ENCODE data around the gene PPARA.

PPARA gene

GRCh38 chr22:46251266-46251665 is 100.9 kb downstream of the PPARA start:
- H3K23ac ChIP-seq (ENCODE audit: low read length) = no peak overlapping the region
- DNase-seq = no peak
- no peak overlapping the region for H2BK120ac ChIP-seq (ENCODE audit: insufficient read depth, low read length, poor library complexity)
- peaks cover 7 to 9% of the 10 kb centered on the region in 2 experiments for H3K4me1 ChIP-seq (ENCODE audit: control insufficient read depth in 1 of 2, insufficient read depth in 2 of 2, low read length in 2 of 2)
- H3K18ac ChIP-seq (ENCODE audit: low read length) = no peak overlapping the region
- peaks cover 1% of the 10 kb centered on the region for H3K9me3 ChIP-seq (ENCODE audit: insufficient read depth, low read depth, low read length)
- H2AK5ac ChIP-seq (ENCODE audit: low read length) = no peak overlapping the region
- peaks cover 10% of the 10 kb centered on the region for H3K79me1 ChIP-seq (ENCODE audit: low read length)
- H3K27me3 ChIP-seq (ENCODE audit: insufficient read depth, low read length) = no peaks in the 10 kb centered on the region
- no peaks in the 10 kb centered on the region for H3K36me3 ChIP-seq (ENCODE audit: control insufficient read depth in 1 of 2, insufficient read depth in 2 of 2, low read length in 2 of 2)
- no peak overlapping the region for H3K4ac ChIP-seq (ENCODE audit: low read depth, low read length)
- H3K4me3 ChIP-seq (ENCODE audit: low read depth, low read length) = no peak overlapping the region
- WGBS (ENCODE audit: extremely low coverage, insufficient coverage, insufficient read length) = no CpG with 5 or more reads among the region's 7 CpGs
- H3K4me2 ChIP-seq (ENCODE audit: low read length) = no peak overlapping the region
- H3K14ac ChIP-seq (ENCODE audit: low read length) = no peak overlapping the region
- no peak overlapping the region for H4K91ac ChIP-seq (ENCODE audit: low read depth, low read length)
- H3K9ac ChIP-seq (ENCODE audit: low read length) = no peak overlapping the region
- no peak overlapping the region for H2BK5ac ChIP-seq (ENCODE audit: low read depth, low read length, poor library complexity)
- H2BK12ac ChIP-seq (ENCODE audit: low read length) = no peak overlapping the region
- no peak overlapping the region for H4K8ac ChIP-seq (ENCODE audit: low read depth, low read length)
- no peak overlapping the region for H3K27ac ChIP-seq (ENCODE audit: low read depth, low read length)
- no peak overlapping the region for H4K12ac ChIP-seq (ENCODE audit: low read depth, low read length)
- H2AFZ ChIP-seq (ENCODE audit: insufficient read depth, low read length, poor library complexity) = no peak overlapping the region
- peaks cover 9% of the 10 kb centered on the region for H3K79me2 ChIP-seq (ENCODE audit: control insufficient read depth, insufficient read depth, low read length, poor library complexity)

DNA sequence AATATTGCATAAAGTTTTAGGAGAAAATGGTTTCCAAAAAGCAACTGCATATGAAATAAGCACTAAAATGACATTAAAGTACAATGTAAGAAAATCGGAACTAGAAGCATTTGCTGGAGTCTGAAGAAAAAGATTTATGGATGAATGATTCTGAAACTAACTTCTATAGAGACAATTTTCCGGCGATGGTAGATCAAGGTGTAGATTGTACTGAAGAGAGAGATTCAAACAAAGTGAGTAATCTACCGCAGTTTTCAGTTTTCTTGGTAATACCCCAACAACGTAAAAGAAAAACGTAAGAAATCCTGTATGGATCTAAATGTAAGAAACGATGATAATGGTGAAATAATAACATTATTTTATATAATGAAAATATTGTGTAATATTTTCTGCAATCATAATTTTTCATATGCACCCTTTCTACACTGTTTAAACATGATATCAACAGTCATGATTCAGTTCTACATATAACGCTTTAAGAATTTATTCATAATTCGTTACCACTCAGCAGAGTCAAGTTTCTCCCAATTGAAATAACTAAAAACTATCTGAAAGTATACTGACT is 101.6 kb downstream of the PPARA start:
- H3K79me2 ChIP-seq (ENCODE audit: control insufficient read depth, insufficient read depth, low read length, poor library complexity) = peaks cover 9% of the 10 kb centered on the region
- H3K9me3 ChIP-seq (ENCODE audit: insufficient read depth, low read depth, low read length) = peaks cover 1% of the 10 kb centered on the region
- no CpG with 5 or more reads among the region's 9 CpGs for WGBS (ENCODE audit: extremely low coverage, insufficient coverage, insufficient read length)
- H3K27me3 ChIP-seq (ENCODE audit: insufficient read depth, low read length) = no peaks in the 10 kb centered on the region
- no peak overlapping the region for H3K4me2 ChIP-seq (ENCODE audit: low read length)
- H2BK120ac ChIP-seq (ENCODE audit: insufficient read depth, low read length, poor library complexity) = no peak overlapping the region
- H3K9ac ChIP-seq (ENCODE audit: low read length) = no peak overlapping the region
- no peak overlapping the region for H3K27ac ChIP-seq (ENCODE audit: low read depth, low read length)
- no peak overlapping the region for H3K14ac ChIP-seq (ENCODE audit: low read length)
- DNase-seq = no peak
- H4K91ac ChIP-seq (ENCODE audit: low read depth, low read length) = no peak overlapping the region
- H3K4me1 ChIP-seq (ENCODE audit: control insufficient read depth in 1 of 2, insufficient read depth in 2 of 2, low read length in 2 of 2) = peaks cover 7 to 9% of the 10 kb centered on the region in 2 experiments
- no peak overlapping the region for H3K4ac ChIP-seq (ENCODE audit: low read depth, low read length)
- no peak overlapping the region for H4K12ac ChIP-seq (ENCODE audit: low read depth, low read length)
- no peaks in the 10 kb centered on the region for H3K36me3 ChIP-seq (ENCODE audit: control insufficient read depth in 1 of 2, insufficient read depth in 2 of 2, low read length in 2 of 2)
- H2BK12ac ChIP-seq (ENCODE audit: low read length) = no peak overlapping the region
- no peak overlapping the region for H4K8ac ChIP-seq (ENCODE audit: low read depth, low read length)
- H3K18ac ChIP-seq (ENCODE audit: low read length) = no peak overlapping the region
- peaks cover 10% of the 10 kb centered on the region for H3K79me1 ChIP-seq (ENCODE audit: low read length)
- H3K23ac ChIP-seq (ENCODE audit: low read length) = no peak overlapping the region
- no peak overlapping the region for H3K4me3 ChIP-seq (ENCODE audit: low read depth, low read length)
- H2BK5ac ChIP-seq (ENCODE audit: low read depth, low read length, poor library complexity) = no peak overlapping the region
- no peak overlapping the region for H2AFZ ChIP-seq (ENCODE audit: insufficient read depth, low read length, poor library complexity)
- no peak overlapping the region for H2AK5ac ChIP-seq (ENCODE audit: low read length)

- Histone ChIP-seq H3K4me2 (ENCODE audit: low read length) (no peak overlapping the region), H3K4ac (ENCODE audit: low read depth, low read length) (no peak overlapping the region), H3K79me1 (ENCODE audit: low read length) (no peaks in the 10 kb centered on the region), H3K27me3 (ENCODE audit: insufficient read depth, low read length) (peaks cover 2% of the 10 kb centered on the region), H4K8ac (ENCODE audit: low read depth, low read length) (no peak overlapping the region), H3K14ac (ENCODE audit: low read length) (no peak overlapping the region), H3K4me1 (ENCODE audit: control insufficient read depth in 1 of 2, insufficient read depth in 2 of 2, low read length in 2 of 2) (no peaks in the 10 kb centered on the region), H3K23ac (ENCODE audit: low read length) (no peak overlapping the region), H3K27ac (ENCODE audit: low read depth, low read length) (no peak overlapping the region), H4K91ac (ENCODE audit: low read depth, low read length) (no peak overlapping the region), H2BK12ac (ENCODE audit: low read length) (no peak overlapping the region), H3K18ac (ENCODE audit: low read length) (no peak overlapping the region), H3K4me3 (ENCODE audit: low read depth, low read length) (no peak overlapping the region), H4K12ac (ENCODE audit: low read depth, low read length) (no peak overlapping the region), H2BK120ac (ENCODE audit: insufficient read depth, low read length, poor library complexity) (no peak overlapping the region), H2AFZ (ENCODE audit: insufficient read depth, low read length, poor library complexity) (no peak overlapping the region), H3K79me2 (ENCODE audit: control insufficient read depth, insufficient read depth, low read length, poor library complexity) (no peaks in the 10 kb centered on the region), H2BK5ac (ENCODE audit: low read depth, low read length, poor library complexity) (no peak overlapping the region), H2AK5ac (ENCODE audit: low read length) (no peak overlapping the region), H3K9me3 (ENCODE audit: insufficient read depth, low read depth, low read length) (peaks cover 4% of the 10 kb centered on the region), H3K9ac (ENCODE audit: low read length) (no peak overlapping the region), H3K36me3 (ENCODE audit: control insufficient read depth in 1 of 2, insufficient read depth in 2 of 2, low read length in 2 of 2) (no peaks in the 10 kb centered on the region)
- no peak for DNase-seq
- WGBS (ENCODE audit: extremely low coverage, insufficient coverage, insufficient read length) = no CpG with 5 or more reads among the region's 8 CpGs
These were observed 106.1 kb downstream of the PPARA start for GRCh38 chr22:46256358-46256958.

DNA sequence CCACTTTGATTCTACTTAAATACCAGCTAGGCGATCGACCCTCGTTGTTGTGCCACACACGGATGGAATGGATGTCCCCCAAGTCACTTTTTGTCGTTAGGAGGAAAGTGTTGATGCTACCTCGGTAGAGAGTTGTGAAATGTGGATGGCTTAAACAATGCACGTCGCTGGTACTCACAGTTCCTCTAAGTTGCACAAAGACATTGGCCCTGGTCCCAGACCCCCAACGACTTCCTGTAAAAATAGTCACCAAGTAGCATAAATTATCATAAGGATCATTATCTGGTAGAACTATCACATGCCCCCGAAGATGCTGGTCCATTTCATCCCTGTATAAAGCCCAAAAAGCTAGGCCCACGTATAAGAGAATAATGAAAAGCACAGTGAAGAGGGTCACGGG is 109.0 kb downstream of the PPARA start:
- Histone ChIP-seq H3K27ac (ENCODE audit: low read depth, low read length) (no peak overlapping the region), H3K4me3 (ENCODE audit: low read depth, low read length) (no peak overlapping the region), H3K36me3 (ENCODE audit: control insufficient read depth in 1 of 2, insufficient read depth in 2 of 2, low read length in 2 of 2) (no peaks in the 10 kb centered on the region), H3K9me3 (ENCODE audit: insufficient read depth, low read depth, low read length) (peaks cover 16% of the 10 kb centered on the region), H3K18ac (ENCODE audit: low read length) (no peak overlapping the region), H3K23ac (ENCODE audit: low read length) (no peak overlapping the region), H3K27me3 (ENCODE audit: insufficient read depth, low read length) (peaks cover 22% of the 10 kb centered on the region), H3K79me2 (ENCODE audit: control insufficient read depth, insufficient read depth, low read length, poor library complexity) (no peaks in the 10 kb centered on the region), H3K4me2 (ENCODE audit: low read length) (no peak overlapping the region), H3K9ac (ENCODE audit: low read length) (no peak overlapping the region), H4K8ac (ENCODE audit: low read depth, low read length) (no peak overlapping the region), H2BK120ac (ENCODE audit: insufficient read depth, low read length, poor library complexity) (no peak overlapping the region), H2BK12ac (ENCODE audit: low read length) (no peak overlapping the region), H3K4ac (ENCODE audit: low read depth, low read length) (no peak overlapping the region), H3K14ac (ENCODE audit: low read length) (no peak overlapping the region), H3K4me1 (ENCODE audit: control insufficient read depth in 1 of 2, insufficient read depth in 2 of 2, low read length in 2 of 2) (peaks cover 2 to 6% of the 10 kb centered on the region in 2 experiments), H2BK5ac (ENCODE audit: low read depth, low read length, poor library complexity) (no peak overlapping the region), H4K12ac (ENCODE audit: low read depth, low read length) (no peak overlapping the region), H2AFZ (ENCODE audit: insufficient read depth, low read length, poor library complexity) (no peak overlapping the region), H4K91ac (ENCODE audit: low read depth, low read length) (no peak overlapping the region), H3K79me1 (ENCODE audit: low read length) (no peaks in the 10 kb centered on the region), H2AK5ac (ENCODE audit: low read length) (no peak overlapping the region)
- no CpG with 5 or more reads among the region's 12 CpGs for WGBS (ENCODE audit: extremely low coverage, insufficient coverage, insufficient read length)
- no peak for DNase-seq

Measured in trophoblast cell (in vitro differentiated cells and primary cell).